Activated CD8-positive, alpha-beta T cell treated with anti-CD3 and anti-CD28 coated beads for 36 hours (primary cell): Measurements from ENCODE around the gene FN3KRP. TPM values are rescaled to one million over a fixed set of nuclear protein-coding genes. Genes with fewer than 3 reads are reported as not detected.

ENCODE experiments used
- ATAC-seq: fragments of 200-7000 bp; cut with Tn5 transposase; one replicate; pipeline ENCODE4 v1.10.0; 2021; ENCODE audit warnings: mild to moderate bottlenecking, moderate library complexity
- CTCF ChIA-PET: fragments of 350-600 bp; sonication (Branson Sonifier 250); formaldehyde crosslinking; loops from one replicate; lab custom pipeline; 2021; ENCODE audit warnings: antibody characterized with exemption; lab: Charles Lee
- POLR2A ChIA-PET: fragments of 350-600 bp; sonication (Branson Sonifier 250); formaldehyde crosslinking; loops from one replicate; lab custom pipeline; 2021; ENCODE audit warnings: antibody characterized with exemption; lab: Charles Lee
- DNase-seq: peaks from one replicate; pipeline ENCODE4 v3.0.0-alpha.2; 2020
- H3K27ac Mint-ChIP-seq: one replicate; pipeline ENCODE4 v1.8.0; 2021; ENCODE audit warnings: mild to moderate bottlenecking, mixed read lengths
- H3K27me3 Mint-ChIP-seq: one replicate; pipeline ENCODE4 v1.8.0; 2021; ENCODE audit warnings: mixed read lengths
- H3K36me3 Mint-ChIP-seq: one replicate; pipeline ENCODE4 v1.8.0; 2021; ENCODE audit warnings: low read depth, mixed read lengths
- H3K4me1 Mint-ChIP-seq: one replicate; pipeline ENCODE4 v1.8.0; 2021; ENCODE audit warnings: low read depth, mixed read lengths
- H3K4me3 Mint-ChIP-seq: one replicate; pipeline ENCODE4 v1.8.0; 2021; ENCODE audit warnings: mild to moderate bottlenecking, moderate library complexity, mixed read lengths
- H3K9me3 Mint-ChIP-seq: one replicate; pipeline ENCODE4 v1.8.0; 2021; ENCODE audit warnings: mixed read lengths
- intact Hi-C: fragments of 100-400 bp; cut with micrococcal nuclease; formaldehyde crosslinking; loops from one replicate; pipeline ENCODE4 v1.10.0; 2022
- total RNA-seq, 2 experiments: library from RNA; stranded (reverse); gene quantifications; one replicate each; pipeline ENCODE4 v1.2.3, GENCODE V29; 2021
- TF ChIP-seq, protein P1 (sequence below): fragments of 200-600 bp; IDR thresholded peaks from one replicate; pipeline ENCODE4 v1.8.0; 2022; ENCODE audit warnings: antibody characterized with exemption, mild to moderate bottlenecking

Gene FN3KRP
- total RNA-seq, 2 experiments from 2014 or later: 28.3 to 32.8 TPM

DNA sequence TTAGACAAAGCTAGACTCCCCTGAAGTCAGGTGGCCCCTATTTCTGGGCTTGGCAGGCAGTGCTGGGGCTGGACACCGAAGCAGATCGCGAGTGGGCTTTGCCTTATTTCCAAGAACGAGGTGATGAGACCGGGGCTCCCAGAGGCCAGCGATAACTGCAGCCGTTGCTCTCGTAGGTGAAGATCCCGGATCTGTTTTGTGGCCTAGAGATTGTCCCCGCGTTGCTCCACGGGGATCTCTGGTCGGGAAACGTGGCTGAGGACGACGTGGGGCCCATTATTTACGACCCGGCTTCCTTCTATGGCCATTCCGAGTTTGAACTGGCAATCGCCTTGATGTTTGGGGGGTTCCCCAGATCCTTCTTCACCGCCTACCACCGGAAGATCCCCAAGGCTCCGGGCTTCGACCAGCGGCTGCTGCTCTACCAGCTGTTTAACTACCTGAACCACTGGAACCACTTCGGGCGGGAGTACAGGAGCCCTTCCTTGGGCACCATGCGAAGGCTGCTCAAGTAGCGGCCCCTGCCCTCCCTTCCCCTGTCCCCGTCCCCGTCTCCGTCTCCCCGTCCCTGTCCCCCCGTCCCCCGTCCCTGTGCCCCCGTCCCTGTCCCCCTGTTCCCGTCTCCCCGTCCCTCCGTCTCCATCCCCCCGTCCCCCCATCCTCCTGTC lies 33.9 kb downstream of the FN3KRP start:
- no peaks in the 10 kb centered on the region for H3K27me3 Mint-ChIP-seq
- ChIA-PET POLR2A (no interaction called here), CTCF (interaction anchor here (2.2 kb wide), 1 partner anchor 82 kb away, joined by 5 read pairs; no protein-coding TSS in a partner anchor)
- peak overlapping the region; percentile 3 for H3K4me3 Mint-ChIP-seq
- intact Hi-C loops: loop anchor here (10.0 kb wide), 1 partner anchor 86 kb away; no protein-coding TSS in a partner anchor
- H3K27ac Mint-ChIP-seq: no peak overlapping the region
- H3K9me3 Mint-ChIP-seq: peaks cover 3% of the 10 kb centered on the region
- peaks cover 14% of the 10 kb centered on the region for H3K36me3 Mint-ChIP-seq
- H3K4me1 Mint-ChIP-seq: peaks cover 19% of the 10 kb centered on the region
- ATAC-seq: no peak
- peak; percentile 11 for DNase-seq
- TF ChIP-seq, protein P1, sequence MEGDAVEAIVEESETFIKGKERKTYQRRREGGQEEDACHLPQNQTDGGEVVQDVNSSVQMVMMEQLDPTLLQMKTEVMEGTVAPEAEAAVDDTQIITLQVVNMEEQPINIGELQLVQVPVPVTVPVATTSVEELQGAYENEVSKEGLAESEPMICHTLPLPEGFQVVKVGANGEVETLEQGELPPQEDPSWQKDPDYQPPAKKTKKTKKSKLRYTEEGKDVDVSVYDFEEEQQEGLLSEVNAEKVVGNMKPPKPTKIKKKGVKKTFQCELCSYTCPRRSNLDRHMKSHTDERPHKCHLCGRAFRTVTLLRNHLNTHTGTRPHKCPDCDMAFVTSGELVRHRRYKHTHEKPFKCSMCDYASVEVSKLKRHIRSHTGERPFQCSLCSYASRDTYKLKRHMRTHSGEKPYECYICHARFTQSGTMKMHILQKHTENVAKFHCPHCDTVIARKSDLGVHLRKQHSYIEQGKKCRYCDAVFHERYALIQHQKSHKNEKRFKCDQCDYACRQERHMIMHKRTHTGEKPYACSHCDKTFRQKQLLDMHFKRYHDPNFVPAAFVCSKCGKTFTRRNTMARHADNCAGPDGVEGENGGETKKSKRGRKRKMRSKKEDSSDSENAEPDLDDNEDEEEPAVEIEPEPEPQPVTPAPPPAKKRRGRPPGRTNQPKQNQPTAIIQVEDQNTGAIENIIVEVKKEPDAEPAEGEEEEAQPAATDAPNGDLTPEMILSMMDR: no peak

DNA sequence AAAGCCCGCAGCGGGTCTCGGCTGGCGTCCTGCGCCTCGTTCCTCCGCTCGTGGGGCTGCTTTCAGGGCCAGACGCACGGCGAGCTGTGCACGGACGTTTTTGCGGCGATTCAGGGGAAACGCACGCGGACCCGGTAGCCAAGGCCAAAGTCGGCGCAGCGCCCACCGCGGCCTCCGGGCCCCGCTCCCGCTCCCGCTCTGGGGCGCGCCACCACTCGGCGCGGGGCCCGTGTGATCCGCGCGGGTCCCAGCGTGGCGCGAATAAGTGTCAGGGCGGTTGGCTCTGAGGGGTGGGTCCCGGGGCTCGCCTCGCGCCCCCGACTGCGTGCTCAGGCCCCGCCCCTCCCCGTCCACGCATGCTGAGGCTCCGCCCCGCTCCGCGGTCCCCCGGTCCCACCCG lies 34.7 kb downstream of the FN3KRP start:
- Mint-ChIP-seq H3K4me3 (no peak overlapping the region), H3K27me3 (no peaks in the 10 kb centered on the region), H3K4me1 (peaks cover 23% of the 10 kb centered on the region), H3K36me3 (peaks cover 14% of the 10 kb centered on the region), H3K27ac (no peak overlapping the region), H3K9me3 (peaks cover 1% of the 10 kb centered on the region)
- DNase-seq (no peak), ATAC-seq (no peak)
- CTCF ChIA-PET: no interaction called here
- POLR2A ChIA-PET: no interaction called here
- TF ChIP-seq, protein P1: no peak
- intact Hi-C loops: loop anchor here (10.0 kb wide), 1 partner anchor 86 kb away; no protein-coding TSS in a partner anchor

DNA sequence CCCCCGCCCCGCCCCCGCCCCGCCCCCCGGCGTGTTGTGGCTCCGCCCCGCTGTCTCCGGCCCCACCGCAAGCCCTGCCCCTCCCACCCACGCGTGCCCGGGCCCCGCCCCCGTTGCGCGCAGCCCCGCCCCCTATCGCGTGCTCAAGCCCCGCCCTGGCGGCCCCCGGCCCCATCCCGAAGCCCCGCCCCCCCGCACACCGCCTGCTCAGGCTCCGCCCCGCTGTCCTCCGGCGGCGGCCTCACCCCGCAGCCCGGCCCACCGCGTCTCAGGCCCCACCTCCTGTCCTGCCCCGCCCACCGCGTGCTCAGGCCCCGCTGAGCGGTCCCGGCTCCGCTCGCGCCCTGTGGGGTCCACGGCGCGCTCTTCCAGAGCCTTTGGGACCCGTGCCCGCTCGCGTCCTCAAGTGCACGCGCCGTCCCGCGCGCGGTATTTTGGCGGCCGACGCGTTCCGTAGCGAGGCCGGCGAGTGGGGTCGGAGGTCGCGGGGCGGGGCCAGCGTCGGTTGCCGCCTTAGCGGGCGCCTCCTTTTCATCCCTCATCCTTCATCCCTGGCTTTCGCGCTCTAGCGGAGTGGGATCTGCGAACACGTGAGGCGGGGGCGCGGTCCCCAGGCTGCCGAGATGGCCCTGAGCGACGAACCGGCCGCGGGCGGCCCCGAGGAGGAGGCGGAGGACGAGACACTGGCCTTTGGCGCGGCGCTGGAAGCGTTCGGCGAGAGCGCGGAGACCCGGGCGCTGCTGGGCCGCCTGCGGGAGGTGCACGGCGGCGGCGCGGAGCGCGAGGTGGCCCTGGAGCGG lies 35.3 kb downstream of the FN3KRP start, which contains the start of gene TBCD:
Gene TBCD (plus strand): TSS at position 495 of the 800 bp plus-strand sequence. CDS start 129 bp downstream, at position 624.
- Mint-ChIP-seq H3K36me3 (peaks cover 16% of the 10 kb centered on the region), H3K4me1 (peaks cover 23% of the 10 kb centered on the region), H3K27ac (peak within 1 kb of the TSS; percentile 61), H3K27me3 (no peaks in the 10 kb centered on the region), H3K4me3 (peak within 1 kb of the TSS; percentile 86), H3K9me3 (peaks cover 1% of the 10 kb centered on the region)
- ChIA-PET CTCF (no interaction called here), POLR2A (no interaction called here)
- intact Hi-C loops: loop anchor here (10.0 kb wide), 1 partner anchor 87 kb away; no protein-coding TSS in a partner anchor
- ATAC-seq (peak; percentile 91), DNase-seq (peak; percentile 89)
- TF ChIP-seq, protein P1: no peak

DNA sequence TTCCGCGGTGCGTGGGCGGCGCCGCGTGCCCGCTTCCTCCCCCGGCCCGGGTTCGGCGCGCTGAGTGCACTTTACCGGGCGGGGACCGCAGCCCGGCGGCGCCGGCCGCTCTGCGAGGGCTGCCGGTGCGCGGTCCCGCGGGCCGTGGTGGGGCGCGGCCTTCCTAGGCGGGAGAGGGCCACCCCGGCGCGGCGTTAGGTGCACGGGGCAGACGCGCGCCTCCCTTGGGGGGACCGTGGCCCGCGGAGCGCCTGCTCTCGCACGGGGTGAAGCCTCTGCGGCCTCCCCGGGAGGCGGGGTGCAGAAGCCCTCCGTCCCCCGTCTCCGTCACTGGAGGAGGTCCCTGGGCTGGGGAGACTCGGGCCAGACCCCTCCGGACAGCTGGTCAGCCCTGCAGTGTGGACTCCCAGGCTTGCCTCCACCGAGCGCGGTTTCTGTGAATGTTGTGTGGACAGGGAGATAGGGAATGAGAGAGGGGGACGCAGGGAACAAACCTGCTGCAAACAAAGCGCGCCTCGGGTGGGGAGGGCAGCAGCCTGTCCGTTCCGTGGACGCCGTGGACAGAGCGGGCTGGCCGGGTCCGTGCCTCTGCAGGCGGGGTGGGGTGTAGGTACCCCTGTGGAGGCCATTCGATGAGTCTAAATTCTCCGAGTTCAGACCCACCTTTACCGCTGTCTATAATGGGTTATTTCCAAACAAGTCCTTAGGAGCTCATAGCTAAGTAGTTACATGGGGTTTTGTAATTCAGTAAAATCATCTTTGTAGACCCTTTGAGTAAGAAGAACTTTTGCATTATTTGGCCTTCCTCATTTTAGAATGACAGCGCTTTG lies 36.1 kb downstream of the FN3KRP start:
- intact Hi-C loops: loop anchor here (10.0 kb wide), 1 partner anchor 88 kb away; no protein-coding TSS in a partner anchor
- TF ChIP-seq, protein P1: no peak
- DNase-seq (peak; percentile 42), ATAC-seq (peak; percentile 14)
- Mint-ChIP-seq H3K27ac (peak overlapping the region; percentile 38), H3K4me1 (peaks cover 23% of the 10 kb centered on the region), H3K27me3 (no peaks in the 10 kb centered on the region), H3K36me3 (peaks cover 19% of the 10 kb centered on the region), H3K9me3 (no peaks in the 10 kb centered on the region), H3K4me3 (peak overlapping the region; percentile 86)
- ChIA-PET CTCF (interaction anchor here (1.2 kb wide), 1 partner anchor 14 kb away, joined by 4 read pairs; no protein-coding TSS in a partner anchor), POLR2A (no interaction called here)
